Thyroid gland (tissue), 4 donors: Measurements from ENCODE around the gene RAPGEF3. TPM values are rescaled to one million over a fixed set of nuclear protein-coding genes. Genes with fewer than 3 reads are reported as not detected.

Source experiments
- DNase-seq, 2 donors: peaks; one replicate each; pipeline ENCODE4 v3.0.0-alpha.2; 2019
- H3K27ac ChIP-seq, 3 donors: fragments of 200-600 bp; sonication (generic); 1 replicate in 2 of 3; 2 replicates in 1 of 3; pipeline ENCODE4 v1.5.1; 2016 to 2019; ENCODE audit warnings: mild to moderate bottlenecking in 1 of 3, moderate library complexity in 1 of 3
- H3K27me3 ChIP-seq: fragments of 200-600 bp; sonication (generic); one replicate; pipeline ENCODE4 v1.5.1; 2019
- H3K36me3 ChIP-seq, 2 donors: fragments of 200-600 bp; sonication (generic); one replicate each; pipeline ENCODE4 v1.5.1; 2016 to 2019
- H3K4me1 ChIP-seq, 2 donors: fragments of 200-600 bp; sonication (generic); one replicate each; pipeline ENCODE4 v1.5.1; 2017 to 2019
- H3K4me3 ChIP-seq, 3 donors: fragments of 200-600 bp; sonication (generic); replicated peaks in 1 of 3; 1 replicate in 2 of 3; 2 replicates in 1 of 3; pipeline ENCODE4 v1.5.1; 2016; ENCODE audit warnings: mild to moderate bottlenecking in 1 of 3
- H3K9me3 ChIP-seq: fragments of 200-600 bp; sonication (generic); one replicate; pipeline ENCODE4 v1.5.1; 2017
- POLR2A ChIP-seq, 2 donors: fragments of 450-650 bp; IDR thresholded peaks; one replicate each; pipeline ENCODE4 v1.6.1; 2017; ENCODE audit warnings: antibody characterized with exemption in 2 of 2, mild to moderate bottlenecking in 2 of 2, moderate library complexity in 1 of 2
- WGBS, 2 donors: methylation state at CpG; one replicate each; pipeline ENCODE4 v1.1.5; 2017; 5-methylcytosine and 5-hydroxymethylcytosine counted together
- intact Hi-C: fragments of 100-400 bp; cut with DNase I; formaldehyde crosslinking; loops from one replicate; pipeline ENCODE4 v1.15.1; 2023
- total RNA-seq, 4 donors: library from RNA; depleted of rRNA; stranded (reverse); fragments of >200 nt; gene quantifications; one replicate each; pipeline ENCODE4 v1.2.3, GENCODE V29; 2016
- TF ChIP-seq, protein P1 (sequence below), 6 experiments: fragments of 200-600 bp in 3 of 6; fragments of 450-650 bp in 3 of 6; sonication (generic) in 3 of 6; IDR thresholded peaks; one replicate each; pipeline ENCODE4 v1.5.1; 2016 to 2019; ENCODE audit warnings: antibody characterized with exemption in 6 of 6, mild to moderate bottlenecking in 2 of 6, inconsistent platforms in 1 of 6, moderate library complexity in 1 of 6

The RAPGEF3 gene
- total RNA-seq, 4 donors from 2014 or later, result 87.3 to 178 (median 125) TPM

DNA sequence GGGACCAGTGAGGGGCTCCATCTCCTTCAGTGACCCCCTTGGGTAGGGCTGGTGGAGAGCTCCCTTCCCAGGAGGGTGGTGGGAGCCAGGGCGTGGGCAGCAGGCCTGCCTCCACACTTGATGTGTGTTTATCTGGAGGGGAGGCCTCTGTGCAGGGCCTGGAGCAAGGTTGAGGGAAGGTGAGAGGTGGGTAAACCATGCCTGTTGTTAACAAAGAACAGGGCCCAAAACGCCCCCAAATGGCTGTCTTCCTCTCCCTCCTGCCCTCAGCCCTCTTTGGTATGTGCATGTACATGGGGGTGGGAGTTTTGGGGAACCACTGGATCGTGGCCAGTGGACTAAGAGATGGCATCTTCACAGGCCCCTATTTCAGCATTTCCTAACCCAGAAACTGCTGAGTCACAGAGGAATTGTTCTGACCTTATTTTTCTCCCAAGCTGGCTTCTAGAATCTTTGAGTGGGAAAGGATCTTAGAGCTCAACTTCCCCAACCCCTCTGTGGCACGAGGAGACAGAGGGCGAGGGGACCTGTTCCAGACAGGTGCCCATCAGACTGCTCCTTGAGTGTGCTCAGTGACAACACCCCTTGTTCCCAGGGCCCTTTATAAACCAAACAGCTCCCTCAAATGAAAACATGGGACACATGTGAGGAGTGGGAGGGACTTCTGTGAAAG lies 17.9 kb upstream of the RAPGEF3 start:
- intact Hi-C loops, result loop anchor here (5.0 kb wide), 1 partner anchor 34 kb away; no protein-coding TSS in a partner anchor
- Histone ChIP-seq H3K27me3 (no peaks in the 10 kb centered on the region), H3K27ac (peak overlapping the region; percentile 91 to 97 (median 94)), H3K4me1 (peaks cover 61 to 66% of the 10 kb centered on the region in 2 donors), H3K4me3 (no peak overlapping the region), H3K9me3 (no peaks in the 10 kb centered on the region), H3K36me3 (no peaks in the 10 kb centered on the region)
- 50% methylated on average over 2 to 5 of the region's 5 CpGs for WGBS, 2 donors
- peak; percentile 77 to 83 for DNase-seq
- TF ChIP-seq, protein P1, sequence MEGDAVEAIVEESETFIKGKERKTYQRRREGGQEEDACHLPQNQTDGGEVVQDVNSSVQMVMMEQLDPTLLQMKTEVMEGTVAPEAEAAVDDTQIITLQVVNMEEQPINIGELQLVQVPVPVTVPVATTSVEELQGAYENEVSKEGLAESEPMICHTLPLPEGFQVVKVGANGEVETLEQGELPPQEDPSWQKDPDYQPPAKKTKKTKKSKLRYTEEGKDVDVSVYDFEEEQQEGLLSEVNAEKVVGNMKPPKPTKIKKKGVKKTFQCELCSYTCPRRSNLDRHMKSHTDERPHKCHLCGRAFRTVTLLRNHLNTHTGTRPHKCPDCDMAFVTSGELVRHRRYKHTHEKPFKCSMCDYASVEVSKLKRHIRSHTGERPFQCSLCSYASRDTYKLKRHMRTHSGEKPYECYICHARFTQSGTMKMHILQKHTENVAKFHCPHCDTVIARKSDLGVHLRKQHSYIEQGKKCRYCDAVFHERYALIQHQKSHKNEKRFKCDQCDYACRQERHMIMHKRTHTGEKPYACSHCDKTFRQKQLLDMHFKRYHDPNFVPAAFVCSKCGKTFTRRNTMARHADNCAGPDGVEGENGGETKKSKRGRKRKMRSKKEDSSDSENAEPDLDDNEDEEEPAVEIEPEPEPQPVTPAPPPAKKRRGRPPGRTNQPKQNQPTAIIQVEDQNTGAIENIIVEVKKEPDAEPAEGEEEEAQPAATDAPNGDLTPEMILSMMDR (IDR thresholded peaks at IDR 0.05), result no peak
- TF ChIP-seq POLR2A (IDR thresholded peaks at IDR 0.05), result peak in 1 of 2 donors; percentile 75

DNA sequence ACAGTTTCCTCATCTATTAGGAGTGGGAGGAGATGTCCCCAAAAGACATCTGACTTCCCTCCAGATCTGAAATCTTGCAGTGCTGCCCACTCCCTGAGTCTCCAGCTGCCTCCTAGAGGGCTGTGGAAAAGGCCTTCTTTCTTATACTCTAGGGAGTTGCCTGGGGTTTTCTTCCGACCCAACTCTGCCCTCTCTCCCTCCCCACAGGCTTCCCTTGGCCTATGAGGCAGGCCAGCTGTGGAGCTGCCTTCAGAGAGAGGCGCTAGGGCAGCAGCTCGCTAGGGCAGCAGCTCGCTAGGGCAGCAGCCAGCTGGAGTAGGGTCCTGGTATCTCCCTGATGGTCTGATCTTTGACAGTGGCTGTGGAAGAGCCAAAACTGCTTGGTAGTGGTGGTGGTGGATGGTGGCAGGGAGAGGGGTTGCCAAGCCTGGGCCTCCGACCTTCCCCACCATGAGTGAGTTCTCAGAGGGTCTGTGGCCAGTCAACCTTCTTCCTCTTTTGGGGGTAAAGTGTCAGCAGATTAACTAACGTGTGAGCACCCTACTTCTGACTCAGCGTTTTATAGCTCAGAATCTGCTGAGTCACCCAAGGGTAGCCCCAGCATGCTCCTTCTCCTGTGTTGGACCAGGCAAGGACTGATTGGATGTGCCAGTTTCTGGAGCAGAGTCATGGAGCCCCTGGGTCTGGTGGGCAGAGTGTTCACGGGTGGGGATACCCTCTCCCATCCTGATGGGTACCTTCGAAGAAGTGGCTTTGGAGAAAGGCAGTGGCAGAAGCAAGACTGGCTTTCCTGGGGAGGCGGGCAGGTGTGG lies 16.6 kb upstream of the RAPGEF3 start:
- no peak overlapping the region for H3K4me3 ChIP-seq
- no peaks in the 10 kb centered on the region for H3K36me3 ChIP-seq
- 63 to 81% methylated on average over 7 to 8 of the region's 10 CpGs for WGBS, 2 donors
- intact Hi-C loops, result loop anchor here (5.0 kb wide), 1 partner anchor 33 kb away; no protein-coding TSS in a partner anchor
- H3K4me1 ChIP-seq, result peaks cover 61 to 66% of the 10 kb centered on the region in 2 donors
- no peak for TF ChIP-seq POLR2A (IDR thresholded peaks at IDR 0.05)
- TF ChIP-seq, protein P1 (IDR thresholded peaks at IDR 0.05), result no peak
- H3K27ac ChIP-seq, result peak overlapping the region; percentile 91 to 97 (median 94)
- H3K27me3 ChIP-seq, result no peaks in the 10 kb centered on the region
- no peaks in the 10 kb centered on the region for H3K9me3 ChIP-seq
- peak; percentile 36 to 44 for DNase-seq

DNA sequence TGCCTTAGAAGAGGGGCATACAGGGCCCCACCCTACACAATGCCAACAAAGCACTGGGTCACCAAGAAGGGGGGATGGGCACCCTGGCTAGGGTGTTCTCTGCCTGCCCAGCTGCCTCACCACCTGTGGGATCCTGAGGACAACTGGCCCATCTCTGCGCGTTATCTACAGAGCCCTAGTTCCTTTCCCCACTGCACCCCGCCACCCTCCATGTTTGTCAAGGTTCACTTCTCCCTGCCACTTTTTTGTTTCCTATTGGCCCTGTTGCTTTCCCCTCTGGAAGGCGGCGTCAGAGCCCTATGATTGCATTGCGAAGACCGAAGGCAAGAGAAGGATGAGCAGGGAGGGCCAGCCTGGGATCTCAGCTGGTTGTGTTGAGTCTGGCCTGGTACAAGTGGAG lies 16.0 kb upstream of the RAPGEF3 start:
- no peak for DNase-seq
- peak overlapping the region; percentile 91 to 97 (median 94) for H3K27ac ChIP-seq
- WGBS, 2 donors, result 91 to 93% methylated on average over 7 of the region's 7 CpGs
- no peak overlapping the region for H3K4me3 ChIP-seq
- H3K4me1 ChIP-seq, result peaks cover 61 to 65% of the 10 kb centered on the region in 2 donors
- no peaks in the 10 kb centered on the region for H3K36me3 ChIP-seq
- no peak for TF ChIP-seq POLR2A (IDR thresholded peaks at IDR 0.05)
- TF ChIP-seq, protein P1 (IDR thresholded peaks at IDR 0.05), result no peak
- intact Hi-C loops, result loop anchor here (5.0 kb wide), 1 partner anchor 32 kb away; no protein-coding TSS in a partner anchor
- no peaks in the 10 kb centered on the region for H3K9me3 ChIP-seq
- no peaks in the 10 kb centered on the region for H3K27me3 ChIP-seq

DNA sequence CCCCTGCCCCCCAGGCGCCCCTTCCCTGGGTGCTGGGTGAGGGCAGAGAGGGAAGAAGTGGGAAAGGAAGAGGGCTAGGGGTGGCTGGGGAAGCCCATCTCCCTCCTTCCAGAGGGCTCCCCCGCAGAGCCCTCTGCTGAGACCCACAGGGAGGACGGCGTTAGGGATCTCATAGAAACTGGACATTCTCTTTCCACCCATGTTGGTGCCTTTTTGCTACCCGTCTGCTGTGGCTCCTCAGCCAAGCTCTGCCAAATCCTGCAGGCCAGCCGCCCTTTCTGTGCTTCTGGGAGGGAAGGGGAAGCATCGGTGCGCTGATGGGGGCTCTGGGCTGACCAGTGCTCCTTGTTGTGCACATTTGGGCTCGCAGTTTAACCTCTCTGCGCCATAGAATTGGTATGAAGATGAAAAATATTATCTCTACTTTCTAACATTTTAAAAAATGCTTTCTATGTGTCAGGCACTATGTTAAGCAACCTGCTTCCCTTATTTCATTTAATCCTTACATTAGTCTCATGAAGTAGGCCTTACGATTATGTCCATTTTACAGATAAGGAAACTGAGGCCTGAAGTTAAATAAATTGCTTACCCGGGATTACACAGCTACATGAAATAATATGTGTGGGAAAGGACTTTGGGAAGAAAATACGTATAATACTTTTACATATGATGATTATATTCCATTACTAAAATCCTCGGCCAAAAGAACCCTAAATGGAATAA lies 15.3 kb upstream of the RAPGEF3 start:
- intact Hi-C loops, result no loop called here
- no peak for DNase-seq
- 45 to 57% methylated on average over 13 of the region's 14 CpGs for WGBS, 2 donors
- Histone ChIP-seq H3K36me3 (no peaks in the 10 kb centered on the region), H3K9me3 (no peaks in the 10 kb centered on the region), H3K27me3 (no peaks in the 10 kb centered on the region), H3K4me1 (peaks cover 59 to 60% of the 10 kb centered on the region in 2 donors), H3K27ac (peak overlapping the region; percentile 91 to 97 (median 94)), H3K4me3 (peak overlapping the region; percentile 31 to 79 (median 65))
- TF ChIP-seq POLR2A (IDR thresholded peaks at IDR 0.05), result no peak
- TF ChIP-seq, protein P1 (IDR thresholded peaks at IDR 0.05), result no peak
